Smooth muscle cell (in vitro differentiated cells): ENCODE measurements around the gene YDJC. TPM values are rescaled to one million over a fixed set of nuclear protein-coding genes. Genes with fewer than 3 reads are reported as not detected.

Experiments used
- DNase-seq: peaks from one replicate; lab custom pipeline; 2025; ENCODE audit not compliant: unreplicated experiment; lab: John Stamatoyannopoulos, UW
- H2AFZ ChIP-seq: fragments of 200-600 bp; sonication (generic); 2 replicates; pipeline ENCODE4 v1.6.0; 2016; ENCODE audit warnings: antibody characterized with exemption, low read depth, mild to moderate bottlenecking
- H3F3A ChIP-seq: fragments of 200-600 bp; sonication (generic); 2 replicates; pipeline ENCODE4 v1.6.0; 2017; ENCODE audit warnings: antibody characterized with exemption, low read depth
- H3K27ac ChIP-seq: fragments of 200-600 bp; sonication (generic); 2 replicates; pipeline ENCODE4 v1.5.1; 2016; ENCODE audit warnings: low read depth, mild to moderate bottlenecking
- H3K27me3 ChIP-seq: fragments of 200-600 bp; sonication (generic); 2 replicates; pipeline ENCODE4 v1.6.1; 2016; ENCODE audit warnings: low read depth, mild to moderate bottlenecking
- H3K36me3 ChIP-seq: fragments of 200-600 bp; sonication (generic); 2 replicates; pipeline ENCODE4 v1.5.1; 2016; ENCODE audit warnings: low read depth
- H3K4me1 ChIP-seq: fragments of 200-600 bp; sonication (generic); 2 replicates; pipeline ENCODE4 v1.5.1; 2016; ENCODE audit warnings: low read depth
- H3K4me2 ChIP-seq: fragments of 200-600 bp; sonication (generic); 2 replicates; pipeline ENCODE4 v1.6.0; 2016; ENCODE audit warnings: mild to moderate bottlenecking
- H3K4me3 ChIP-seq: fragments of 200-600 bp; sonication (generic); 2 replicates; pipeline ENCODE4 v1.5.1; 2016; ENCODE audit warnings: mild to moderate bottlenecking
- H3K79me2 ChIP-seq: fragments of 200-600 bp; sonication (generic); 2 replicates; pipeline ENCODE4 v1.6.0; 2016; ENCODE audit warnings: low read depth, mild to moderate bottlenecking
- H3K9ac ChIP-seq: fragments of 200-600 bp; sonication (generic); 2 replicates; pipeline ENCODE4 v1.6.0; 2016; ENCODE audit warnings: low read depth
- H3K9me3 ChIP-seq: fragments of 200-600 bp; sonication (generic); replicated peaks from 2 replicates; pipeline ENCODE4 v1.5.1; 2016; ENCODE audit warnings: low read depth
- H4K20me1 ChIP-seq: fragments of 200-600 bp; sonication (generic); 2 replicates; pipeline ENCODE4 v1.6.0; 2016; ENCODE audit warnings: low read depth
- WGBS: methylation state at CpG from one replicate; pipeline ENCODE4 v1.1.7; 2016; ENCODE audit warnings: low lambda C conversion rate; 5-methylcytosine and 5-hydroxymethylcytosine counted together
- polyA plus RNA-seq: library from polyadenylated mRNA; unstranded; fragments of >200 nt; fragmentation: Nextera tagmentation; extraction: Ambion mirVana; gene quantifications from 2 replicates; pipeline ENCODE4 v1.2.1, GENCODE V29; 2016
- total RNA-seq: library from RNA; depleted of rRNA; stranded (reverse); fragments of >200 nt; gene quantifications from 2 replicates; pipeline ENCODE4 v1.2.3, GENCODE V29; 2014
- TF ChIP-seq, protein P1 (sequence below): fragments of 200-600 bp; sonication (generic); IDR thresholded peaks from 2 replicates; pipeline ENCODE4 v1.5.1; 2017; ENCODE audit warnings: borderline replicate concordance, mild to moderate bottlenecking, antibody characterized with exemption; ENCODE audit not compliant: insufficient read depth, poor library complexity, severe bottlenecking

Gene YDJC
- total and polyA plus RNA-seq, 2 experiments from 2014 or later, result 15.2 to 19.3 TPM

GRCh38 chr22:21657360-21658032 is 27.7 kb upstream of the YDJC start:
- Histone ChIP-seq H3K27ac (no peak overlapping the region), H3K4me2 (peak overlapping the region; percentile 92), H3K27me3 (no peaks in the 10 kb centered on the region), H4K20me1 (no peaks in the 10 kb centered on the region), H3K9me3 (no peaks in the 10 kb centered on the region), H3K9ac (no peak overlapping the region), H3F3A (no peaks in the 10 kb centered on the region), H2AFZ (peak overlapping the region; percentile 74), H3K79me2 (no peaks in the 10 kb centered on the region), H3K4me3 (peak overlapping the region; percentile 44), H3K4me1 (peaks cover 15% of the 10 kb centered on the region), H3K36me3 (no peaks in the 10 kb centered on the region)
- TF ChIP-seq, protein P1, sequence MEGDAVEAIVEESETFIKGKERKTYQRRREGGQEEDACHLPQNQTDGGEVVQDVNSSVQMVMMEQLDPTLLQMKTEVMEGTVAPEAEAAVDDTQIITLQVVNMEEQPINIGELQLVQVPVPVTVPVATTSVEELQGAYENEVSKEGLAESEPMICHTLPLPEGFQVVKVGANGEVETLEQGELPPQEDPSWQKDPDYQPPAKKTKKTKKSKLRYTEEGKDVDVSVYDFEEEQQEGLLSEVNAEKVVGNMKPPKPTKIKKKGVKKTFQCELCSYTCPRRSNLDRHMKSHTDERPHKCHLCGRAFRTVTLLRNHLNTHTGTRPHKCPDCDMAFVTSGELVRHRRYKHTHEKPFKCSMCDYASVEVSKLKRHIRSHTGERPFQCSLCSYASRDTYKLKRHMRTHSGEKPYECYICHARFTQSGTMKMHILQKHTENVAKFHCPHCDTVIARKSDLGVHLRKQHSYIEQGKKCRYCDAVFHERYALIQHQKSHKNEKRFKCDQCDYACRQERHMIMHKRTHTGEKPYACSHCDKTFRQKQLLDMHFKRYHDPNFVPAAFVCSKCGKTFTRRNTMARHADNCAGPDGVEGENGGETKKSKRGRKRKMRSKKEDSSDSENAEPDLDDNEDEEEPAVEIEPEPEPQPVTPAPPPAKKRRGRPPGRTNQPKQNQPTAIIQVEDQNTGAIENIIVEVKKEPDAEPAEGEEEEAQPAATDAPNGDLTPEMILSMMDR, result peak; percentile 5
- DNase-seq, result peak; percentile 14
- whole genome bisulfite sequencing, result 1% methylated on average over 70 of the region's 79 CpGs

DNA sequence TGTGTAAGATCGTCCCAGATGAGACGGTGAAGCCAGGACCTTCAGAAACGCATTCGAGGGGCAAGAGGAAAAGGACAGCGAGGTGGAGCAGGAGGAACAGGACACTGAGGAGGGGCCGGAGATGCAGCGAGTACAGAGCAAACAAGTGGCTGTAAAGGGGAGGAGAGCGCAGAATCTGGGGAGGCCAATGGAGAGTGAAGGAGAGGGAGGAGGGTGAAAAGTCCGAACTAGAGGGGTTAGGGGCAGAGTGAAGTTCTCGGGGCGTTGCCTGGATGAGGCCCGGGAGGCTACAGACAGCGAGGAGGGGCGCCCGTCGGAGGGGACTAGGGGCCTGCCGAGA is 27.2 kb upstream of the YDJC start:
- 44% methylated on average over 15 of the region's 17 CpGs for WGBS
- DNase-seq, result no peak
- Histone ChIP-seq H3K9ac (no peak overlapping the region), H3K27ac (no peak overlapping the region), H3K79me2 (no peaks in the 10 kb centered on the region), H3F3A (no peaks in the 10 kb centered on the region), H3K4me3 (peak overlapping the region; percentile 44), H3K9me3 (no peaks in the 10 kb centered on the region), H2AFZ (no peak overlapping the region), H4K20me1 (no peaks in the 10 kb centered on the region), H3K4me1 (peaks cover 15% of the 10 kb centered on the region), H3K27me3 (no peaks in the 10 kb centered on the region), H3K36me3 (no peaks in the 10 kb centered on the region), H3K4me2 (peak overlapping the region; percentile 92)
- TF ChIP-seq, protein P1, result no peak

DNA sequence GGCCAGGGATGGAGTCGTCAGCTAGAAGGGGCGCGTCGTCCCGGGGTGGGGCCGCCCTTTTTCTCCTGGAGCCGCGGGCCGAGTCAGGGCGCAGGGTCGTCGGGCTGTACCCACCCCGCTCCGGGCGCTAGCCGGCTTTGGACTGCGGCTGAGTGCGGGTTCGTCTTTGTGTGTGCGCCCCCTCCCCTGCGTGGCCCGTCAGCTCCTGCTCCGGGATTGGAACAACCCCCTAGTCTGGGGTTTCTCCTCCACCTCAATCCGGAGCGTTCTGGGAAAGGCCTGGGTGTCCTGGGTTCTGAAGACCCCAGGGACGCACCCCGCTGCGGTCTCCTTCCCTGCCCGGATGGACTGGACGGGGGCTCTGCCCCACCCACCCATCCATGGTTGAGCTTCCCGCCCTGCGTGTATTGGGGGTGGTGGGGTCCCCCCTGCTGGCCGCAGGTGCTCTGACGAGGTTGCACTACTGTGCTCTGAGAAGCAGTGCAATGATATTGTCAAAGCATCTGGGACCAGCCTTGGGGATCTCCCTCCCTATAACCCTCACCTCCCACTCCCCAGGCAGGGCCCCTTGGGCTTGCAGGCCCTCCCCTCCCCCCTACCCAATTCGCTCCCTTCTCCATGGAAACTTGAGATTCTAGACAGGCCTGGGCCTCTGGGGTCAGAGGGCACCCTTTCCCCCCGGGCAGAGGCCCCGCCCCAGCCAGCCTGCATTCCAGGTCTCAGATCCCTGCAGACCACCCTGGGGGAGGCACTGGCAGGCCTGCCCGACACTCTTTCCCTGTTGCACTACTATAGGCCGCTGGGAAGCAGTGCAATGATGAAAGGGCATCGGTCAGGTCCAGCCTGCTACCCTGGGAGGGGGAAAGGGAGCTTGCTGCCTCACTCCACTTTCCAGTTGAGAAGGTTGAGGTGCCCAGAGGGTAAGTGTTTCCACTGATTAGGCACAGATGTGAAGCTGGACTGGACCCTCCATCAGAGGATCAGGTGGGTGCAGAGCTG is 23.0 kb upstream of the YDJC start:
- H3K9me3 ChIP-seq, result no peaks in the 10 kb centered on the region
- H2AFZ ChIP-seq, result peak overlapping the region; percentile 90
- H3K27me3 ChIP-seq, result no peaks in the 10 kb centered on the region
- no peaks in the 10 kb centered on the region for H3K79me2 ChIP-seq
- no peaks in the 10 kb centered on the region for H4K20me1 ChIP-seq
- peak overlapping the region; percentile 9 for H3K9ac ChIP-seq
- H3K4me3 ChIP-seq, result peak overlapping the region; percentile 72
- H3K27ac ChIP-seq, result no peak overlapping the region
- peak overlapping the region; percentile 92 for H3K4me2 ChIP-seq
- H3K4me1 ChIP-seq, result peaks cover 20% of the 10 kb centered on the region
- WGBS, result 10% methylated on average over 34 of the region's 40 CpGs
- H3K36me3 ChIP-seq, result no peaks in the 10 kb centered on the region
- TF ChIP-seq, protein P1, result no peak
- no peak for DNase-seq
- H3F3A ChIP-seq, result no peaks in the 10 kb centered on the region
